ENCODE results near the gene CXorf49B. TPM values are rescaled to one million over a fixed set of nuclear protein-coding genes. Genes with fewer than 3 reads are reported as not detected.

CXorf49B gene
- total and polyA plus RNA-seq, 4 donors, result not detected

Small RNA genes within 50 kb of the gene (small RNA-seq; reads per million reads assigned to genes)
- gene BX276092.1 (not detected), gene BX276092.6 (not detected), gene BX276092.8 (not detected)

Other genes with a start within 250 kb of the CXorf49B start
- gene OGT, start 230.2 kb upstream of the CXorf49B start, total RNA-seq, result 10 to 100 TPM; 68.8 to 72.7 TPM
- 10 to 100 TPM; 10.8 to 25.9 TPM for gene OGT, start 230.2 kb upstream of the CXorf49B start, polyA plus RNA-seq
- gene GCNA, start 184.9 kb upstream of the CXorf49B start, total RNA-seq, result 1 to 10 TPM; 1.1 to 3.7 TPM
- under 1 TPM; 0.18 to 0.35 TPM for gene GCNA, start 184.9 kb upstream of the CXorf49B start, polyA plus RNA-seq
- gene CXCR3, start 144.8 kb upstream of the CXorf49B start, total RNA-seq, result under 1 TPM in 1 of 2 donors, not detected in 1; 0.25 TPM
- under 1 TPM; 0.25 to 0.27 TPM for gene CXCR3, start 144.8 kb upstream of the CXorf49B start, polyA plus RNA-seq
- not detected for gene CXorf49, start 45.1 kb upstream of the CXorf49B start, total RNA-seq
- gene CXorf49, start 45.1 kb upstream of the CXorf49B start, polyA plus RNA-seq, result not detected
- gene NHSL2, start 147.5 kb downstream of the CXorf49B start, total RNA-seq, result 1 to 10 TPM; 1.2 to 1.3 TPM
- gene NHSL2, start 147.5 kb downstream of the CXorf49B start, polyA plus RNA-seq, result under 1 TPM; 0.45 to 0.97 TPM